Measurements from ENCODE around the gene STK32B.

GRCh38 chr4:5330339-5330989, 279.2 kb downstream of the STK32B start:
- TF ChIP-seq CTCF (IDR thresholded peaks at IDR 0.05) (no peak), POLR2A (IDR thresholded peaks at IDR 0.05) (no peak), POLR2AphosphoS5 (IDR thresholded peaks at IDR 0.05) (no peak)
